ENCODE measurements around the gene PCYT1B. TPM values are rescaled to one million over a fixed set of nuclear protein-coding genes. Genes with fewer than 3 reads are reported as not detected.

PCYT1B gene
- total RNA-seq, 1 experiment from 2014 or later = not detected

GRCh38 chrX:24520472-24520871 is 126.7 kb downstream of the PCYT1B start:
- Histone ChIP-seq H3K9me3 (ENCODE audit: insufficient read depth, low read depth) (no peaks in the 10 kb centered on the region), H3K27ac (no peak overlapping the region), H4K20me1 (ENCODE audit: insufficient read depth) (no peaks in the 10 kb centered on the region), H3K4me2 (no peak overlapping the region), H2AFZ (no peak overlapping the region), H3K36me3 (ENCODE audit: low read depth) (no peaks in the 10 kb centered on the region), H3K79me2 (ENCODE audit: low read depth) (no peaks in the 10 kb centered on the region), H3K9me2 (ENCODE audit: insufficient read depth) (no peaks in the 10 kb centered on the region), H3K4me3 (no peak overlapping the region), H3K27me3 (ENCODE audit: insufficient read depth, low read depth) (no peaks in the 10 kb centered on the region), H3K4me1 (replicated peaks; ENCODE audit: insufficient read depth) (no peaks in the 10 kb centered on the region), H3F3A (ENCODE audit: insufficient read depth, low read depth) (no peaks in the 10 kb centered on the region)
- ChIA-PET CTCF (no interaction called here), POLR2A (ENCODE audit: unreplicated experiment) (no interaction called here)
- intact Hi-C loops (cut with micrococcal nuclease; ENCODE audit: unreplicated experiment) = no loop called here
- BruUV-seq (replicated peaks) = no TSS peak
- TF ChIP-seq EZH2 (IDR thresholded peaks at IDR 0.05; ENCODE audit: low read depth) = no peak
- TF ChIP-seq CTCF (conservative IDR thresholded peaks at IDR 0.05) = no peak
- DNase-seq = no peak

GRCh38 chrX:24515447-24515846 is 131.7 kb downstream of the PCYT1B start:
- BruUV-seq (replicated peaks) = no TSS peak
- no peaks in the 10 kb centered on the region for H4K20me1 ChIP-seq (ENCODE audit: insufficient read depth)
- no peaks in the 10 kb centered on the region for H3K36me3 ChIP-seq (ENCODE audit: low read depth)
- CTCF ChIA-PET = no interaction called here
- H3K9me2 ChIP-seq (ENCODE audit: insufficient read depth) = no peaks in the 10 kb centered on the region
- TF ChIP-seq EZH2 (IDR thresholded peaks at IDR 0.05; ENCODE audit: low read depth) (no peak), CTCF (conservative IDR thresholded peaks at IDR 0.05) (0 out of 2 replicates have a peak, but pooled peaks have one; percentile 19)
- intact Hi-C loops (cut with micrococcal nuclease; ENCODE audit: unreplicated experiment) = no loop called here
- no peak overlapping the region for H3K4me3 ChIP-seq
- H3K27ac ChIP-seq = no peak overlapping the region
- H3K9me3 ChIP-seq (ENCODE audit: insufficient read depth, low read depth) = no peaks in the 10 kb centered on the region
- no peaks in the 10 kb centered on the region for H3K27me3 ChIP-seq (ENCODE audit: insufficient read depth, low read depth)
- H3K4me2 ChIP-seq = no peak overlapping the region
- H3K79me2 ChIP-seq (ENCODE audit: low read depth) = no peaks in the 10 kb centered on the region
- POLR2A ChIA-PET (ENCODE audit: unreplicated experiment) = no interaction called here
- H3F3A ChIP-seq (ENCODE audit: insufficient read depth, low read depth) = no peaks in the 10 kb centered on the region
- no peaks in the 10 kb centered on the region for H3K4me1 ChIP-seq (replicated peaks; ENCODE audit: insufficient read depth)
- DNase-seq = no peak
- H2AFZ ChIP-seq = no peak overlapping the region

DNA sequence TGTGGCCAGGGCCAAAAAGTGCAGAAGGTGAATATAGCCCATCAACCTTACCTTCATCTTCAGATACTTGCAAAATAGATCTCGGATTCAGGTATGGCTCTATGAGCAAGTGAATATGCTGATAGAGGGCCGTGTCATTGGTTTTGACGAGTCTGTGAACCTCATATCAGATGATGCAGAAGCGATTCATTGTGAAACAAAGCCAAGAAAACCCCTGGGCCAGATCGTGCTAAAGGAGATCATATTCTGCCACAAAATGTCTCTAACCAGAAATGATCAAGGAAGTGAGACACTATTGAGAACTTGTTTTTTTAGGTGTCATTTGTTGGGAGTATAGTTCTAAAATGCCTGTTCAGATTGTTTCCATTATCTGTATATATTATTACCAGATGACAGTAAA is 133.7 kb downstream of the PCYT1B start:
- no TSS peak for BruUV-seq (replicated peaks)
- Histone ChIP-seq H3K27me3 (ENCODE audit: insufficient read depth, low read depth) (no peaks in the 10 kb centered on the region), H3K27ac (no peak overlapping the region), H3K4me1 (replicated peaks; ENCODE audit: insufficient read depth) (no peaks in the 10 kb centered on the region), H3F3A (ENCODE audit: insufficient read depth, low read depth) (no peaks in the 10 kb centered on the region), H4K20me1 (ENCODE audit: insufficient read depth) (no peaks in the 10 kb centered on the region), H3K4me2 (no peak overlapping the region), H3K79me2 (ENCODE audit: low read depth) (no peaks in the 10 kb centered on the region), H3K9me3 (ENCODE audit: insufficient read depth, low read depth) (no peaks in the 10 kb centered on the region), H3K9me2 (ENCODE audit: insufficient read depth) (no peaks in the 10 kb centered on the region), H3K36me3 (ENCODE audit: low read depth) (no peaks in the 10 kb centered on the region), H3K4me3 (no peak overlapping the region), H2AFZ (no peak overlapping the region)
- intact Hi-C loops (cut with micrococcal nuclease; ENCODE audit: unreplicated experiment) = no loop called here
- no peak for TF ChIP-seq EZH2 (IDR thresholded peaks at IDR 0.05; ENCODE audit: low read depth)
- TF ChIP-seq CTCF (conservative IDR thresholded peaks at IDR 0.05) = no peak
- CTCF ChIA-PET = no interaction called here
- POLR2A ChIA-PET (ENCODE audit: unreplicated experiment) = no interaction called here
- DNase-seq = no peak

Measured in PC-9 (cell line).